GDM1 (cell line): Measurements from ENCODE around the gene FHIP1B.

ENCODE experiments used
- DNase-seq: peaks from one replicate; lab custom pipeline; 2025; lab: John Stamatoyannopoulos, UW

The FHIP1B gene

GRCh38 chr11:6200975-6201374 lies 33.5 kb downstream of the FHIP1B start:
- no peak for DNase-seq

- DNase-seq: no peak
These were observed 35.1 kb downstream of the FHIP1B start, which contains the start of gene OR52W1 for GRCh38 chr11:6199174-6199810. Gene OR52W1 (plus strand): TSS chr11:6199224. CDS start chr11:6199224, 0 bp downstream.

GRCh38 chr11:6197466-6198200 lies 36.8 kb downstream of the FHIP1B start:
- DNase-seq: no peak

GRCh38 chr11:6196396-6196795 lies 38.0 kb downstream of the FHIP1B start:
- no peak for DNase-seq

- no peak for DNase-seq
These were observed 40.3 kb downstream of the FHIP1B start for GRCh38 chr11:6194065-6194581.

GRCh38 chr11:6191742-6192141 lies 42.7 kb downstream of the FHIP1B start:
- DNase-seq: no peak

- no peak for DNase-seq
These were observed 59.0 kb downstream of the FHIP1B start for GRCh38 chr11:6175440-6175839.

GRCh38 chr11:6170226-6170625 lies 64.2 kb downstream of the FHIP1B start, which contains the start of gene OR52B2:
Gene OR52B2 (minus strand): TSS chr11:6170326. CDS start chr11:6170326, 0 bp downstream.
- no peak for DNase-seq
